ENCODE data around the gene SLC22A12. TPM values are rescaled to one million over a fixed set of nuclear protein-coding genes. Genes with fewer than 3 reads are reported as not detected.

The SLC22A12 gene
- polyA plus RNA-seq, 1 experiment = not detected

- no peak overlapping the region for H3K4me3 ChIP-seq (ENCODE audit: low read depth, low read length)
- no peaks in the 10 kb centered on the region for H3K36me3 ChIP-seq (ENCODE audit: control insufficient read depth, insufficient read depth, low read length)
- no peak for TF ChIP-seq CTCF (IDR thresholded peaks at IDR 0.05; ENCODE audit: insufficient read depth, low read depth, low read length)
- DNase-seq (ENCODE audit: low read depth) = no peak
- ChIA-PET POLR2A (no interaction called here), CTCF (no interaction called here)
- H3K27me3 ChIP-seq (ENCODE audit: control insufficient read depth, insufficient read depth, low read length) = peaks cover 3% of the 10 kb centered on the region; the same call in 1 of the 2 replicates
Observed at GRCh38 chr11:64586366-64586765, 4.7 kb upstream of the SLC22A12 start.

- Histone ChIP-seq H3K4me3 (ENCODE audit: low read depth, low read length) (no peak overlapping the region), H3K36me3 (ENCODE audit: control insufficient read depth, insufficient read depth, low read length) (no peaks in the 10 kb centered on the region), H3K27me3 (ENCODE audit: control insufficient read depth, insufficient read depth, low read length) (peaks cover 3% of the 10 kb centered on the region; the same call in 1 of the 2 replicates)
- TF ChIP-seq CTCF (IDR thresholded peaks at IDR 0.05; ENCODE audit: insufficient read depth, low read depth, low read length) = no peak
- CTCF ChIA-PET = interaction anchor here (1.4 kb wide), 1 partner anchor 138 kb away, joined by 3 read pairs; no protein-coding TSS in a partner anchor
- DNase-seq (ENCODE audit: low read depth) = no peak
- POLR2A ChIA-PET = no interaction called here
Observed at GRCh38 chr11:64588701-64589100, 2.3 kb upstream of the SLC22A12 start.

- POLR2A ChIA-PET = no interaction called here
- no peak for TF ChIP-seq CTCF (IDR thresholded peaks at IDR 0.05; ENCODE audit: insufficient read depth, low read depth, low read length)
- Histone ChIP-seq H3K4me3 (ENCODE audit: low read depth, low read length) (no peak overlapping the region), H3K36me3 (ENCODE audit: control insufficient read depth, insufficient read depth, low read length) (no peaks in the 10 kb centered on the region), H3K27me3 (ENCODE audit: control insufficient read depth, insufficient read depth, low read length) (no peaks in the 10 kb centered on the region)
- no peak for DNase-seq (ENCODE audit: low read depth)
- CTCF ChIA-PET = no interaction called here
Observed at GRCh38 chr11:64591257-64592233, 525 bp downstream of the SLC22A12 start.

- no peak for DNase-seq (ENCODE audit: low read depth)
- POLR2A ChIA-PET = no interaction called here
- no peak for TF ChIP-seq CTCF (IDR thresholded peaks at IDR 0.05; ENCODE audit: insufficient read depth, low read depth, low read length)
- CTCF ChIA-PET = no interaction called here
- Histone ChIP-seq H3K36me3 (ENCODE audit: control insufficient read depth, insufficient read depth, low read length) (no peaks in the 10 kb centered on the region), H3K4me3 (ENCODE audit: low read depth, low read length) (no peak overlapping the region), H3K27me3 (ENCODE audit: control insufficient read depth, insufficient read depth, low read length) (no peaks in the 10 kb centered on the region)
Observed at GRCh38 chr11:64592234-64592615, 1.2 kb downstream of the SLC22A12 start.

GRCh38 chr11:64592656-64593055, 1.6 kb downstream of the SLC22A12 start:
- CTCF ChIA-PET = no interaction called here
- no peaks in the 10 kb centered on the region for H3K27me3 ChIP-seq (ENCODE audit: control insufficient read depth, insufficient read depth, low read length)
- H3K36me3 ChIP-seq (ENCODE audit: control insufficient read depth, insufficient read depth, low read length) = no peaks in the 10 kb centered on the region
- no peak for DNase-seq (ENCODE audit: low read depth)
- TF ChIP-seq CTCF (IDR thresholded peaks at IDR 0.05; ENCODE audit: insufficient read depth, low read depth, low read length) = no peak
- no peak overlapping the region for H3K4me3 ChIP-seq (ENCODE audit: low read depth, low read length)
- POLR2A ChIA-PET = no interaction called here
